D721Med (cell line): ENCODE measurements around the gene UBE2QL1.

Source experiments
- DNase-seq: peaks from one replicate; pipeline ENCODE4 v3.0.0; 2011; ENCODE audit warnings: low spot score; ENCODE audit not compliant: insufficient read length
- FAIRE-seq: peaks from 2 replicates; lab custom pipeline; 2011; peaks lifted over from hg19 to GRCh38; lab: Jason Lieb, UNC
- TF ChIP-seq, protein P1 (sequence below): IDR thresholded peaks from 2 replicates; pipeline ENCODE4 v1.5.1; 2012; ENCODE audit warnings: mild to moderate bottlenecking, control low read depth; ENCODE audit not compliant: insufficient read depth; ENCODE audit errors: missing control alignments

UBE2QL1 gene

DNA sequence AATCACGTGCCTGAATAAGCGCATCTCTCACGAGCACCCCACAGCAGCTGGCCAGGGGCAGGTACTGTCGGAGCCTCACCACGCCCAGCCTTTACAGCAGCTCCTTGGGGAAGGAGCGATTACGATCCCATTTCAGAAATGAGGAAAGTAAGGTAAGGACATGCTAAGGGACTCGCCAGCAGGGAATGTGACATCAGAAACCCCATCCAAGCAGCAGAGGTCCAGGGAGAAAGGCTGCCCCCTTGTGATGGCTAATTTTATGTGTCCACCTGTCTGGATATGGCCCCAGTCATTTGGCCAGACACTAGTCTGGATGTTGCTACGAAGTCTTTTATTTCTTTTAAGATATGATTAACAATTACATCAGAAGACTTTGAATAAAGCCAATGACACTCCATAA is 77.3 kb downstream of the UBE2QL1 start:
- no peak for FAIRE-seq
- TF ChIP-seq, protein P1, sequence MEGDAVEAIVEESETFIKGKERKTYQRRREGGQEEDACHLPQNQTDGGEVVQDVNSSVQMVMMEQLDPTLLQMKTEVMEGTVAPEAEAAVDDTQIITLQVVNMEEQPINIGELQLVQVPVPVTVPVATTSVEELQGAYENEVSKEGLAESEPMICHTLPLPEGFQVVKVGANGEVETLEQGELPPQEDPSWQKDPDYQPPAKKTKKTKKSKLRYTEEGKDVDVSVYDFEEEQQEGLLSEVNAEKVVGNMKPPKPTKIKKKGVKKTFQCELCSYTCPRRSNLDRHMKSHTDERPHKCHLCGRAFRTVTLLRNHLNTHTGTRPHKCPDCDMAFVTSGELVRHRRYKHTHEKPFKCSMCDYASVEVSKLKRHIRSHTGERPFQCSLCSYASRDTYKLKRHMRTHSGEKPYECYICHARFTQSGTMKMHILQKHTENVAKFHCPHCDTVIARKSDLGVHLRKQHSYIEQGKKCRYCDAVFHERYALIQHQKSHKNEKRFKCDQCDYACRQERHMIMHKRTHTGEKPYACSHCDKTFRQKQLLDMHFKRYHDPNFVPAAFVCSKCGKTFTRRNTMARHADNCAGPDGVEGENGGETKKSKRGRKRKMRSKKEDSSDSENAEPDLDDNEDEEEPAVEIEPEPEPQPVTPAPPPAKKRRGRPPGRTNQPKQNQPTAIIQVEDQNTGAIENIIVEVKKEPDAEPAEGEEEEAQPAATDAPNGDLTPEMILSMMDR: no peak
- DNase-seq: no peak

GRCh38 chr5:6527749-6528455 is 79.2 kb downstream of the UBE2QL1 start:
- TF ChIP-seq, protein P1: no peak
- DNase-seq (no peak), FAIRE-seq (no peak)

DNA sequence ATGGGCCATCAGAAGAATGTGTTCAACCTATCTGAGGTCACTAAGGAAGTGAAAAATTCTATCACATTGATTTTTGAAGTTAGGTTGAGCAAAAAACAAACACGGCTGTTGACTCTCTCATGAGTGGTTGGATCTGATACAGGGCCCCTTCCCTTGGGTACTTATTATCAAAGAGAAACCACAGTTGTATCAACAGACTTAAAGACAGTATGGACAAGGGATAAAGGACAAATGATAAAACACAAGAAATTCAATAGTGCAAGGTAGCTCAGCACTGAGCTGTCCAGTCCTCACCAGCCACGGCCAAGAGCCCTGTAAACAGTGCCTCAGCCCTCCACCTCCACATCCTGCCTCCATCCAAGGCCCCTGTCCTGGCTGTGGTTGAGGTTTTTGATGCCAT is 86.9 kb downstream of the UBE2QL1 start:
- TF ChIP-seq, protein P1: no peak
- no peak for FAIRE-seq

GRCh38 chr5:6539060-6539459 is 90.4 kb downstream of the UBE2QL1 start:
- no peak for FAIRE-seq
- TF ChIP-seq, protein P1: no peak
- no peak for DNase-seq

More for the DNA sequence above, 86.9 kb downstream of the UBE2QL1 start:
- no peak for DNase-seq

GRCh38 chr5:6540111-6540827 is 91.6 kb downstream of the UBE2QL1 start:
- no peak for FAIRE-seq
- TF ChIP-seq, protein P1: no peak

DNA sequence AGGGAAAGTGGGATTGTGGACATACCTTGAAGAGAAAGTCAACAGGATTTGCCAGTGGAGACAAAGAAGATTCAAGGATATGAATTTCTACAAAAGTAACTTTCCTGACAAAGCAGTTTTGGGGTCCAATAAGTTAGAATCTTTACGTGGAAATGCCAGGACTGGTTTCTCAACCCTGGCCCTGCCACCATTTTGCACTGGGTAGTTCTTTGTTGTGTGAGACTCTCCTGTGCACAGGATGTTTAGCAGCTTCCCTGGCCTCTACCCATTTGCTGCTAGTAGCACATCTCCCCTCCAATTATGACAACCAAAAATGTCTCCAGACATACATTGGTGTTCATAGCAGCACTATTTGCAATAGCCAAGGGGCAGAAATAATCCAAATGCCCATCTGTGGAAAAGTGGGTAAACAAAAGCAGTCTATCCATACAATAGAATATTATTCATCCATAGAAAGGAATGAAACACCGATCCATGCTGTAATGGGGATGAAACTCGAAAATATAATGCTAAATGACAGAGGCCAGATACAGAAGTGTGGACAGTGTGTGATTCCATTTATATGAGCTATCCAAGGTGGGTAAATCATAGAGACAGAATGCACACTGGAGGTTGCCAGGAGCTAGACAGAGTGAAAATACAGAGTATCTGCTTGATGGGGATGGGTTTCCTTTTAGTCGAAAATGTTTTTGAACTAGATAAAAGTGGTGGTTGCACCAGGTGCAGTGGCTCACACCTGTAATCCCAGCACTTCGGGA is 92.8 kb downstream of the UBE2QL1 start:
- FAIRE-seq: no peak
- TF ChIP-seq, protein P1: no peak
- DNase-seq: no peak

More at GRCh38 chr5:6540111-6540827, 91.6 kb downstream of the UBE2QL1 start:
- DNase-seq: no peak
